ENCODE data around the gene CCDC89. TPM values are rescaled to one million over a fixed set of nuclear protein-coding genes. Genes with fewer than 3 reads are reported as not detected.
A peak's percentile ranks its signal among the peaks of the same experiment; 100 is the strongest.

CCDC89 gene
- total and polyA plus RNA-seq, 2 of the 13 experiments (the other 11 are each of a cell fraction or from before 2014, with no cell fraction given), result 0.13 to 0.38 TPM

GRCh38 chr11:85704967-85705366 lies 19.0 kb upstream of the CCDC89 start:
- 75% methylated on average over 3 of the region's 3 CpGs for WGBS (ENCODE audit: low lambda C conversion rate)
- no peaks in the 10 kb centered on the region for H3K79me2 ChIP-seq (ENCODE audit: insufficient read depth, low read length)
- intact Hi-C loops (cut with micrococcal nuclease; ENCODE audit: unreplicated experiment), result no loop called here
- H2AFZ ChIP-seq (ENCODE audit: low read length), result no peak overlapping the region
- H3K27me3 ChIP-seq (ENCODE audit: control insufficient read depth in 1 of 2, insufficient read depth in 2 of 2, low read length in 2 of 2), result no peaks in the 10 kb centered on the region
- ATAC-seq (no peak), DNase-seq (ENCODE audit: low spot score) (no peak), FAIRE-seq (no peak)
- H3K36me3 ChIP-seq (replicated peaks in 1 of 2; ENCODE audit: control insufficient read depth in 1 of 2, insufficient read depth in 2 of 2, low read length in 2 of 2), result no peaks in the 10 kb centered on the region
- in situ Hi-C loops (cut with HindIII; ENCODE audit: extremely low pct_ligation_motif_present, low pct_unique_long_range_greater_than_20kb), result no loop called here
- H3K9ac ChIP-seq (ENCODE audit: insufficient read depth, low read depth, low read length), result no peak overlapping the region
- H3K4me3 ChIP-seq (replicated peaks in 1 of 3; ENCODE audit: insufficient read depth in 1 of 3, low read depth in 2 of 3, low read length in 3 of 3), result no peak overlapping the region
- H3K4me1 ChIP-seq (ENCODE audit: insufficient read depth, low read length), result no peaks in the 10 kb centered on the region
- H4K20me1 ChIP-seq (ENCODE audit: insufficient read depth, low read length), result no peaks in the 10 kb centered on the region; the same call in 1 of the 2 replicates
- no peak overlapping the region for H3K4me2 ChIP-seq (ENCODE audit: low read depth, low read length)
- no peaks in the 10 kb centered on the region for H3K9me3 ChIP-seq (ENCODE audit: low read length)
- CTCF ChIA-PET (ENCODE audit: low intra/inter-chr PET ratio, low total read pairs), result no interaction called here
- TF ChIP-seq MAFF (IDR thresholded peaks at IDR 0.05; ENCODE audit: low read depth, low read length) (peak; percentile 69), MAFK (conservative IDR thresholded peaks at IDR 0.05 in 1 of 2, IDR thresholded peaks at IDR 0.05 in 1 of 2; ENCODE audit: low read length in 2 of 2) (peak; percentile 62 to 78; a peak in 3 of 4 replicates), TFE3 (CRISPR knock-in tag; IDR thresholded peaks at IDR 0.05) (no peak)
- POLR2A ChIA-PET, result no interaction called here
- BruUV-seq (replicated peaks), result no TSS peak
- no peak overlapping the region for H3K27ac ChIP-seq (ENCODE audit: extremely low read length, insufficient read depth, low read length)

GRCh38 chr11:85699957-85700741 lies 14.2 kb upstream of the CCDC89 start:
- in situ Hi-C loops (cut with HindIII; ENCODE audit: extremely low pct_ligation_motif_present, low pct_unique_long_range_greater_than_20kb) (no loop called here), intact Hi-C loops (cut with micrococcal nuclease; ENCODE audit: unreplicated experiment) (no loop called here)
- Histone ChIP-seq H3K36me3 (replicated peaks in 1 of 2; ENCODE audit: control insufficient read depth in 1 of 2, insufficient read depth in 2 of 2, low read length in 2 of 2) (no peaks in the 10 kb centered on the region), H3K9me3 (ENCODE audit: low read length) (no peaks in the 10 kb centered on the region), H3K4me2 (ENCODE audit: low read depth, low read length) (no peak overlapping the region), H2AFZ (ENCODE audit: low read length) (no peak overlapping the region), H3K27me3 (ENCODE audit: control insufficient read depth in 1 of 2, insufficient read depth in 2 of 2, low read length in 2 of 2) (no peaks in the 10 kb centered on the region), H3K27ac (ENCODE audit: extremely low read length, insufficient read depth, low read length) (no peak overlapping the region), H3K4me1 (ENCODE audit: insufficient read depth, low read length) (no peaks in the 10 kb centered on the region), H4K20me1 (ENCODE audit: insufficient read depth, low read length) (no peaks in the 10 kb centered on the region; the same call in 1 of the 2 replicates), H3K9ac (ENCODE audit: insufficient read depth, low read depth, low read length) (no peak overlapping the region), H3K4me3 (replicated peaks in 1 of 3; ENCODE audit: insufficient read depth in 1 of 3, low read depth in 2 of 3, low read length in 3 of 3) (no peak overlapping the region), H3K79me2 (ENCODE audit: insufficient read depth, low read length) (no peaks in the 10 kb centered on the region)
- DNase-seq (ENCODE audit: low spot score) (no peak), FAIRE-seq (no peak), ATAC-seq (no peak)
- no TSS peak for BruUV-seq (replicated peaks)
- ChIA-PET POLR2A (no interaction called here), CTCF (ENCODE audit: low intra/inter-chr PET ratio, low total read pairs) (no interaction called here)
- TF ChIP-seq MEF2D (CRISPR knock-in tag; IDR thresholded peaks at IDR 0.05), result no peak
- no peak for TF ChIP-seq ATF6 (CRISPR knock-in tag; conservative IDR thresholded peaks at IDR 0.05)
- no peak for TF ChIP-seq HMGA1 (CRISPR knock-in tag; conservative IDR thresholded peaks at IDR 0.05)
- no peak for TF ChIP-seq CENPX (CRISPR knock-in tag; IDR thresholded peaks at IDR 0.05)
- no peak for TF ChIP-seq RFX1 (IDR thresholded peaks at IDR 0.05)
- TF ChIP-seq MAFK (conservative IDR thresholded peaks at IDR 0.05 in 1 of 2, IDR thresholded peaks at IDR 0.05 in 1 of 2; ENCODE audit: low read length in 2 of 2), result no peak
- TF ChIP-seq SP2 (CRISPR knock-in tag; IDR thresholded peaks at IDR 0.05), result no peak
- no peak for TF ChIP-seq MIXL1 (CRISPR knock-in tag; IDR thresholded peaks at IDR 0.05)
- TF ChIP-seq ISL2 (CRISPR knock-in tag; IDR thresholded peaks at IDR 0.05), result no peak
- no peak for TF ChIP-seq ZSCAN31 (CRISPR knock-in tag; IDR thresholded peaks at IDR 0.05; ENCODE audit: low read depth)
- TF ChIP-seq MAFG (CRISPR knock-in tag; IDR thresholded peaks at IDR 0.05), result no peak
- no peak for TF ChIP-seq DDIT3 (CRISPR knock-in tag; IDR thresholded peaks at IDR 0.05)
- no peak for TF ChIP-seq NFIC (IDR thresholded peaks at IDR 0.05; ENCODE audit: low read length)
- TF ChIP-seq ZNF850 (CRISPR knock-in tag; conservative IDR thresholded peaks at IDR 0.05), result no peak
- 44% methylated on average over 2 of the region's 2 CpGs for WGBS (ENCODE audit: low lambda C conversion rate)

All from HepG2 (cell line).